Vein endothelial cell (primary cell): ENCODE results near the gene KRT2. TPM values are rescaled to one million over a fixed set of nuclear protein-coding genes. Genes with fewer than 3 reads are reported as not detected.

Experiments
- total RNA-seq: library from RNA; depleted of rRNA; stranded (reverse); fragments of >200 nt; gene quantifications from 2 replicates; pipeline ENCODE4 v1.2.3, GENCODE V29; 2012

KRT2 gene
- total RNA-seq: not detected in 2 replicates

GRCh38 chr12:52651726-52652261, at the start of gene KRT2:
Gene KRT2, minus strand, starts transcription at chr12:52652211. Its CDS starts 69 bp downstream, at chr12:52652142.

DNA sequence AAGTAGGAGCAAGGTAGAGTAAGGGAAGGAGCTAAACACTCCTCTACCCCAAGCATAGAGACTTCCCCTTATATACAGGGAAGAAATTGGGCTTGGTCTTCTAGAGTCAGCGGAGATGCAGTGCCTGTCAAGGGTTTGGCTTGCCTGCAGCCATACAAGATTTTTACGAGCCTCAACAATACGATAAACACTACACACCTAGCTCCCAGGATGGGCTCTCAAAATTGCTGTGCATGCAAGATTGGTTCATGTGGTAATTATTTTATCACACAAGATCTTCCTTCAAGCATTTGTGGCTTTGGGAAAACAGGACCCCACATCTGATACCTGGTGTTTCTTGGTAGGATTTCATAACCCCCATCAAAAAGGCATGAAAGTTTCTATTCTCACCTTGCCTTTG, 28.4 kb upstream of the KRT2 start, which contains the start of gene KRT1:
Gene KRT1, minus strand, starts transcription at position 45 of the 400 bp plus-strand sequence. CDS start 59 bp downstream, outside the sequence.

DNA sequence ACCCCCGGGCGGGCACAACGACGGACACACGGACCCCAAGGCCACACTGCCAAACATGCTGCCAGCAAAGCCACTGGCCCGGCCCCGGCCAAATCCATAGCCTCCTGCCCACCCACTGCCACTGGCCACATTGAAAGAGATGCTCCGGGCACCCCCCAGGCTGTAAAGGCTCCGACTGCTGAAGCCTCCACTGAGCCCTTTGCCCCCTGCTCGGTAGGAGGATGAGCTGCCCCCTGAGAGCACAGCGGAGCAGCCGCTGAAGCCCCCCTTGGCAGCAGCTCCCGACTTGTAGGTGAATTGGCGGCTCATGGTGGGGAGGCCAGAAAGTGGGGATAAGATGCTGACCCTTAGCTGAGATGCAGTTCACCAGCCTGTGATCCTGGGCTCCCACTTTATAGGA, 33.8 kb downstream of the KRT2 start, which contains the start of gene KRT73:
Gene KRT73, minus strand, starts transcription at position 344 of the 400 bp plus-strand sequence. Its CDS starts 35 bp downstream, at position 309.

GRCh38 chr12:52600941-52601481, 51.0 kb downstream of the KRT2 start, which contains the start of gene KRT72:
Gene KRT72, minus strand, starts transcription at chr12:52601463. Its CDS starts 11 bp downstream, at chr12:52601452.

Other genes with a start within 250 kb of the KRT2 start
- not detected in 2 replicates for gene KRT82, start 245.9 kb downstream of the KRT2 start, total RNA-seq
- not detected in 2 replicates for gene KRT75, start 217.8 kb downstream of the KRT2 start, total RNA-seq
- gene KRT6B, start 200.1 kb downstream of the KRT2 start, total RNA-seq: not detected in 2 replicates
- not detected in 2 replicates for gene KRT6C, start 178.4 kb downstream of the KRT2 start, total RNA-seq
- gene KRT6A, start 159.0 kb downstream of the KRT2 start, total RNA-seq: not detected in 2 replicates
- not detected in 2 replicates for gene KRT5, start 131.8 kb downstream of the KRT2 start, total RNA-seq
- not detected in 2 replicates for gene KRT71, start 99.1 kb downstream of the KRT2 start, total RNA-seq
- not detected in 2 replicates for gene KRT74, start 78.4 kb downstream of the KRT2 start, total RNA-seq
- not detected in 2 replicates for gene KRT72, start 50.7 kb downstream of the KRT2 start, total RNA-seq
- not detected in 2 replicates for gene KRT73, start 33.7 kb downstream of the KRT2 start, total RNA-seq
- not detected in 2 replicates for gene KRT1, start 28.2 kb upstream of the KRT2 start, total RNA-seq
- gene KRT77, start 51.3 kb upstream of the KRT2 start, total RNA-seq: not detected in 2 replicates
- not detected in 2 replicates for gene KRT76, start 125.1 kb upstream of the KRT2 start, total RNA-seq
- not detected in 2 replicates for gene KRT3, start 143.9 kb upstream of the KRT2 start, total RNA-seq
- gene KRT4, start 161.9 kb upstream of the KRT2 start, total RNA-seq: not detected in 2 replicates
- gene KRT79, start 182.1 kb upstream of the KRT2 start, total RNA-seq: not detected in 2 replicates
- not detected in 2 replicates for gene KRT78, start 196.8 kb upstream of the KRT2 start, total RNA-seq